Ovary (tissue), 3 donors: ENCODE data around the gene ASIC1.

Experiments
- CTCF ChIP-seq, 3 donors: fragments of 450-650 bp in 2 of 3; fragments of 200-600 bp in 1 of 3; IDR thresholded peaks; one replicate each; pipeline versions ENCODE4 v1.5.1 to v1.8.0; 2016 to 2022; ENCODE audit warnings: antibody characterized with exemption in 3 of 3, mild to moderate bottlenecking in 1 of 3
- EP300 ChIP-seq: sonication (generic); formaldehyde crosslinking; IDR thresholded peaks from one replicate; pipeline ENCODE4 v1.6.1; 2017; ENCODE audit warnings: antibody characterized with exemption
- donor health status: DM: no; HTN: no; CAD: no.

GRCh38 chr12:50057896-50058670, 687 bp downstream of the ASIC1 start:
- no peak for TF ChIP-seq CTCF (IDR thresholded peaks at IDR 0.05)
- TF ChIP-seq EP300: no peak
